ENCODE results near the gene TJAP1.

Gene TJAP1

DNA sequence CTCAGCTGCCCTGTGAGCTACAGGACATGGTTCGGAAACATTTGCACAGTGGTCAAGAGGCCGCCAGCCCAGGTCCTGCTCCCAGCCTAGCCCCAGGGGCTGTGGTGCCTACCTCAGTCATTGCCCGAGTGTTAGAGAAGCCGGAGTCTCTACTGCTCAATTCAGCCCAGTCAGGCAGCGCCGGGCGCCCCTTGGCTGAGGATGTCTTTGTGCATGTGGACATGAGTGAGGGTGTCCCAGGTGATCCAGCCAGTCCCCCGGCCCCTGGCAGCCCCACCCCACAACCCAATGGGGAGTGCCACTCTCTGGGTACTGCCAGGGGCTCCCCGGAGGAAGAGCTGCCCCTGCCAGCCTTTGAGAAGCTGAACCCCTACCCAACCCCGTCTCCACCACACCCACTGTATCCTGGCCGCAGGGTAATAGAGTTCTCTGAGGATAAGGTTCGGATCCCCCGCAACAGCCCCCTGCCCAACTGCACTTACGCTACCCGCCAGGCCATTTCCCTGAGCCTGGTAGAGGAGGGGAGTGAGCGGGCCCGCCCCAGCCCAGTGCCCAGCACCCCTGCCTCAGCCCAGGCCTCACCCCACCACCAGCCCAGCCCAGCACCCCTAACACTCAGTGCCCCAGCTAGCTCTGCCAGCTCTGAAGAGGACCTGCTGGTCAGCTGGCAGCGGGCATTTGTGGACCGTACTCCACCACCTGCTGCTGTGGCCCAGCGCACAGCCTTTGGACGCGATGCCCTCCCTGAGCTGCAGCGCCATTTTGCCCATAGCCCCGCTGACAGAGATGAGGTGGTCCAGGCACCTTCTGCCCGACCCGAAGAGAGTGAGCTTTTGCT lies 27.6 kb downstream of the TJAP1 start:
- DNase-seq (ENCODE audit: low read depth in 2 of 2) = no peak

GRCh38 chr6:43505718-43506117 lies 28.3 kb downstream of the TJAP1 start:
- no peak for DNase-seq (ENCODE audit: low read depth in 2 of 2)

DNA sequence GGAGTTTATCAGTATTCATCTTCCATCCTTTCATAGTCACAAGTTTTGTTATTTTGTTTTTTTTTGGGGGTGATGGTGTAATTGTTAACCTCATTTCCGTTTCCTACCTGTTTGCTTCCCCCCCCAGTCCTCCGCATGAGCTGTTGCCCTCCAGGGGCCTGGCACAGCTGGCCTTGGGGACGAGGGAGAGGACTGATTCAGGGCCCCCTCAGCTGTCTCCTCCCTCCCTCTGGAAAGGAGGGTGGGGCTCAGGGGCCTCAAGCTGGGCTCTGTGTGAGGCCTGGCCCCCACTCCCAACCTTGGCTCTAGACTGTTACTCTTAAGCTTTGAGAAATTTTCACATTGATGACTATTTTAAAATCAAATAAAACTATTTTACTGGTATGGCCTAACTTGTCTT lies 28.8 kb downstream of the TJAP1 start:
- DNase-seq (ENCODE audit: low read depth in 2 of 2) = no peak

GRCh38 chr6:43506667-43507471 lies 29.5 kb downstream of the TJAP1 start:
- peak; percentile 31 to 44 for DNase-seq (ENCODE audit: low read depth in 2 of 2)

GRCh38 chr6:43508481-43509141 lies 31.2 kb downstream of the TJAP1 start:
- DNase-seq (ENCODE audit: low read depth in 2 of 2) = no peak

DNA sequence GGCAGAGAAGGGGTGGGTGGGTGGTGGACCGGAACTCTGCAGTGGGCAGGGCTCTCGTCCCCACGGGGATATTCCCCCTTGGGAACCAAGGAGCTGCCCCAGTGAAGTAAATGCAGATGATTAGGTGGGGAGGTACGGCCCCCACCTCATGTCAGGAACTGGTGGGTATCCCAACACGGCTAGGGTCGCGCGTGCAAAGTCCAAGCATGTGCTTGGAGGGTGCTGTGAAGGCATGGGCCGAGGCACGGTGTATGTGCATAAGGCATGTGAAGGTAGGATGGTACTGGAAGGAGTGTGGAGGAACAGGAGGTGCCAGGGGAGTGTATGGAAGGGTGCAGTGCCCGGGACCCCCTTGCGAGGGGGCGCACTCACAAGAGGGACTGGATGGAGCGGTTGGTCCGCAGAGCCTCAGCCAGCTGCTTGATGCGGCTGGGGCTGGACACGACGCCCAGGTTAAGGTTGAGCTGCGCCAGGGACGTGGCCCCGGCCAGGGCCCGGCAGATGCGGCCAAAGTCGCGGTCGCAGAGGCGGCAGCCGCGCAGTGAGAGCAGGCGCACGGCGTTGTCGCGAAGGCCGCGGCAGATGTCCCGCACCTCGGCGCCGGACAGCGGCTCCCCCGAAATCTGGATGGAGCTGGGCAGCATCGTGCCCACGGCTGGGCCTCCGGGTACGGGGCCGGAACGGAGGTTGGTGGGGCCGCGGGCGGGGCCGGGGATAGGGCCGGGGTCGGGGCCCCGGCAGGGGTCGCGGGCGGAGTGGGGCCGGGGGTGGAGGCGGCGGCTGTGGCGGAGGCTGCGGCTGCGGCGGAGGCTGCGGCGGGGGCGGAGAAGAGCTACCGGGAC lies 32.0 kb downstream of the TJAP1 start:
- no peak for DNase-seq (ENCODE audit: low read depth in 2 of 2)

DNA sequence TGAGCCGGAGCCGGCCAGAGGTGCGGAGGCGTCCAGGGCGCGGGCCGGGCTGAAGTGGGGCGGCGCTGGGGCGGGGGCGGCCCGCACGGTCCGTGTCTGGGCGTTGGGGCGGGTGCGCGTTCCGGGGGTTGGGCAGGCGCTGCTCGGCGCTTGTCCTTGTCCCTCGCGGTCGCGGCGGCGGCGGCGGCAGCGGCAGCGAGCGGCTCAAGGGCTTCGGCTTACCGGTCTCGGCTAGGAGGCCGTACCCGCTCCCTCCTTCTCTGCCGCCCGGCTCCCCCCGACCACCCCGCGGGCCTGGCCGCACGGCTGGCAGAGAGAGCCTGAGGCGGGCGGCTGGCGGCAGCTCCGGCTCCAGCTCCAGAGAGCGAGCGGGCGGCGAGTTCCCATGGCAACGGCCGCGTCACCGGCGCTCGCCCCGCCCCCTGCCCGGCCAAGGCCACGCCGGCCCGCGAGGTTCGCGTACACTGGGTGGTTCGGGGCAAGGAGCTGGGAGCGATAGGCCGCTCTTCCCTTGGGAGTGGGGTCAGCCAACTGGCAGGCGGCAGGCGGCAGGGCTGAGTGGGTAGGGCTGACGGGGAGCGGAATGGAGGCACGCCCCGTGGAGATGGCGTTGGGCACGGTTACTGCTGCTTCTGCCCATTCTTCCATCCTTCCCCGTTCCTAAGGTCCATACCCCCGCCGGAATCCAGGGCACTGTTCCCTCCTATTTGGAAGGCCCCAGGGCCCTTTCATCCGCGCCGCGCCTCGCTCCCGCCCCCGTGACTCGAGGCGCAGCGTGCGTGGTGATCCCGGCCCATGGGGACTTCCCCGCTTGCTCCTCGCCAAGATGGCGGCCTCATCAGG lies 32.8 kb downstream of the TJAP1 start, which contains the start of gene LRRC73:
Gene LRRC73 (minus strand): TSS at position 363 of the 843 bp plus-strand sequence. CDS start 561 bp downstream, outside the sequence.
- DNase-seq (ENCODE audit: low read depth in 2 of 2) = peak; percentile 32 to 33

DNA sequence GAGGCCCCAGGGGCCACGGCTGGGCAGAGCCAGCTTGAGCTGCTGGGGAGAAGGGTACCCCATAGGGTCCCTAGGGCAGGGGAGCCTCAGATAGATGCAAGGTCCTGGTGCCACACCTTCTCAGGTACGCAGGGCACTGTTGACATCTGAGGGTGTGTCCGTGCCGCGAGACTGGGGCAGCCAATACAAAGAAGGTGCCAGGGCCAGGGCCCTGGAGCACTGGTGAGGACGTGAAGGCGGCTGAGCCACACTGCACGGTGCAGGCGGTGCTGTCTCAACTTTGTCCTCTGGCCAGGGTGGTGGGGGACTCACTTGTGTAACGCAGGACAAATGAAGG lies 33.4 kb downstream of the TJAP1 start:
- no peak for DNase-seq (ENCODE audit: low read depth in 2 of 2)

- DNase-seq (ENCODE audit: low read depth in 2 of 2) = no peak
Measured at GRCh38 chr6:43511824-43512415, 34.5 kb downstream of the TJAP1 start.

DNA sequence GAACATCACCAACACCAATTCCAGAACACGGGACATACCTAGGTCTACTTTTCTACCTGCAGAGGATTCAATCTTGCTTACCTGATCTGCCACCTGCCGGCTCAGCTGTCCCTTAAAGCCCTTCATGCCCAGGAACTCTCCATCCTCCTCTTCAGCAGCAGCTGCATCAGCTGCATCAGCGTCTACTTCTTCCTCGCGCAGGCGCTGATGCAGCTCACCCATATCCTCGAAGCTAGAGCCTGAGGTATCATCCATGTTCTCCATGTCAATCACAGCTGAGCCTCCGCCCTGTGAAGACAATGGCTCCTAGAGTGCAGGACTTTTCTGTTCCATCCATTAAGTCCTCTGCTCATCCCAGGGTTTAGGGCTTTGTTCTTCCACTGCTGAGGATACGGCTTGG lies 38.4 kb downstream of the TJAP1 start:
- no peak for DNase-seq (ENCODE audit: low read depth in 2 of 2)

DNA sequence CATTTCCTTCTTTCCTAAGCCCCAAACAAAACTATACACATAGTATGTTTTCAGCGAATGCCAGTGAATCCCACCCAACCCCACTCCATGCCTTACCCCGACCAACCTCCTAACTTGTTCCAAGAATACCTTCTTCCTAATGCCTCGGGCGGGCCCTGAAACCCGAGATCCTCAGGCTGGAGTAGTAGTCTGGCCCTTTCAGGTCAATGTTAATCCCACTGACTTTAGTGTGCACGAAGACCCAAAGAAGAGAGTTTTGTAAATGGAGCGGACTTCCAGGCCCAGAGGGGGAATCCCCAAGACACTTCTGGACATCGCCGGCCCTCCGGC lies 39.0 kb downstream of the TJAP1 start:
- no peak for DNase-seq (ENCODE audit: low read depth in 2 of 2)

DNA sequence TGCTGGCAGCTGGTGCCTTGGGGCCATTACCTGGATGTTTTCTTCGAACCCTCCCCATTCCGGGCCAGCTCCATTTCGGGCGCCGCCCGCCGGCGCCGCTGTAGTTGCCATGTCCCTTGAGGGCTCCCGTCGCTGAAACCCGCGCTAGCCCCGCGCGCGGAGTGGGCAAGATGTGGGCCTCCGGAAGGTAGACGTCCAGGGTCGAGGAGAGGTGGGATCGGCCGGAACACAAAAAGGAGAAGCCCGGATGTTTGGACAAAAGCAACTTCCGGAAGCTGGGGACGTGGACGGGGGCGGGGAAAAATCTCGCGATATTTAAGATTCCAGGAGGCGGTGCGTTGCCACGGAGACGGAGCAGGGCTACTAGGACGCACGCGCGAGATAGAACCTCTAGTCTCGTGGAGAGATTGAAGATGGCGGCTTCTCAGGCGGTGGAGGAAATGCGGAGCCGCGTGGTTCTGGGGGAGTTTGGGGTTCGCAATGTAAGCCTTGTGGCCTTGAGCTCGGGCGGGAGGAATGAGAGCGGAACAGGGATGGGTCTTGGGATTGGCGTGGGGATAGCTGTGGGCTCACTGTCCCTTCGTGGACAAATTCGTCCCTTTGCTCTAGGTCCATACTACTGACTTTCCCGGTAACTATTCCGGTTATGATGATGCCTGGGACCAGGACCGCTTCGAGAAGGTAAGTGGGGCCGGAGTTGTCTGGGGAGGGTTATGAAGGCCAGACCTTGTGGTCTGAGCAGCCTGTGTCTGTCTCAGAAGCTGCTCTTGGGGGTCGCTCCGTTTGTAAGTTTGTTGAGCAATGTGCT lies 39.5 kb downstream of the TJAP1 start, which contains the start of the genes POLR1C and YIPF3:
Gene POLR1C (plus strand): TSS at position 393 of the 808 bp plus-strand sequence. CDS start 21 bp downstream, at position 414.
Gene YIPF3 (minus strand): TSS at position 230 of the 808 bp plus-strand sequence. CDS start 119 bp downstream, at position 111.
- peak; percentile 94 to 95 for DNase-seq (ENCODE audit: low read depth in 2 of 2)

DNA sequence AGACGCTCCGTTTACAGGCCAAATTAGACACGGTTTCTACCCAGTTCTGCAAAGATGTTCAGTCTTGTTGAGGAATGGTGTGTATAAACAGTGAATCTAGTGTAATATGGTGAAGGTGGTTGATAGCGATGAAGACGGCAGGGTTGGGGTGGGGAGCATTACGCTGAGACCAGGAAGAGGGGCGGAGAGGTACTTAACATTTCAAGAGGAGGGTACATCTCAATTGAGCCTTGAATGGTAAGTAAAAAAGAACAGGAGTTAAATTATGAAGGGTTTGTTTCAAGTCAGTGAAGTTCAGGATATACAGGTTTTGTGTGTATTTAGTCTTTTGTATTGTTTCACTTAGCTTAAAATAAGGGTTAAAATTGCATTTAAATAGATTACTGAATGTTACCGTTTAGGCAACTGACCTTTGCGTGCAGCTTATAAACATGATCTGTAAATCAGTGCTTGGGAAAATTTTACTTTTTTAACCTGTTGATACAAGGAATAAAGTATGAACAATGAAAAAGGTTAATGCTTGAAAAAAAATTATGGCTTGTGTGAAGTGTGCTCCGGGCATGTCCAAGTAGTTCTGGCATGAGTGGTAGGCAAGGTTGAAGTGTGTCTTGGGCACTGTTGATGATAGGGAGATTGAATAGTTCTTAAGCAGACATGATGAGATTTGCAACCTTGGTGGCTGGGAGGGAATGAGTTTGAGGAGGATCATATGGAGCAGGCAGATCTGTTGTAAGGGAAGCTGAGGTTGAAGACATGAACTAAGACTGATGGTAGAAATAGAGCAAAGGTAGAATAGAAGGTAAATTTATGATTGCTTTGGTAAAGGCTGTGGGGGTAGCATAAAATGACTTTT lies 40.4 kb downstream of the TJAP1 start:
- no peak for DNase-seq (ENCODE audit: low read depth in 2 of 2)

- DNase-seq (ENCODE audit: low read depth in 2 of 2) = no peak
Measured at GRCh38 chr6:43520097-43520496, 42.7 kb downstream of the TJAP1 start.

- DNase-seq (ENCODE audit: low read depth in 2 of 2) = no peak
Measured at GRCh38 chr6:43521836-43522235, 44.5 kb downstream of the TJAP1 start.

GRCh38 chr6:43522547-43523261 lies 45.3 kb downstream of the TJAP1 start:
- no peak for DNase-seq (ENCODE audit: low read depth in 2 of 2)

- no peak for DNase-seq (ENCODE audit: low read depth in 2 of 2)
Measured at GRCh38 chr6:43523284-43523683, 45.9 kb downstream of the TJAP1 start.

All from fibroblast of skin of left quadriceps (primary cell).